ENCODE results near the gene CDK5RAP2.

Gene CDK5RAP2

DNA sequence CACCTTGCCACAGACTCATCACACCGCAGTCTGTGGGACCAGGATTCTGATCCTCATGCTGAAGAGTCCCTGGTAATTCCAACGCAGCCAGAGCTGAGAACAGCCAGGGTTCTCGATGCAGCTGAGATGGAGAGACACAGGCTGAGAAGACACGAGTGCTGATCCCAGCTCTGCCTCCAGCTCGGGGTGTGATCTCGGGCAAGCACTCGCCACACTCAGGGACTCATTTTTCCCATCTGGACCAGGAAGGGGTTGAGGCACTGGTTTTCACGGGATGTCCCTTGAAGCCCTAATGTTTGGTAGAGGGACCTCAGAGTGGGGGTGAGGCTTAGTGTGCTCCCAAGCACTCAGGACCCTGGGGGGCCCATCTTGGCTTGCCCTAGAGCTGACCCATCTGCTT is 200.4 kb downstream of the CDK5RAP2 start:
- no peak overlapping the region for H3K4me3 ChIP-seq (replicated peaks; ENCODE audit: insufficient read depth, low read length)
- TF ChIP-seq, protein P1, sequence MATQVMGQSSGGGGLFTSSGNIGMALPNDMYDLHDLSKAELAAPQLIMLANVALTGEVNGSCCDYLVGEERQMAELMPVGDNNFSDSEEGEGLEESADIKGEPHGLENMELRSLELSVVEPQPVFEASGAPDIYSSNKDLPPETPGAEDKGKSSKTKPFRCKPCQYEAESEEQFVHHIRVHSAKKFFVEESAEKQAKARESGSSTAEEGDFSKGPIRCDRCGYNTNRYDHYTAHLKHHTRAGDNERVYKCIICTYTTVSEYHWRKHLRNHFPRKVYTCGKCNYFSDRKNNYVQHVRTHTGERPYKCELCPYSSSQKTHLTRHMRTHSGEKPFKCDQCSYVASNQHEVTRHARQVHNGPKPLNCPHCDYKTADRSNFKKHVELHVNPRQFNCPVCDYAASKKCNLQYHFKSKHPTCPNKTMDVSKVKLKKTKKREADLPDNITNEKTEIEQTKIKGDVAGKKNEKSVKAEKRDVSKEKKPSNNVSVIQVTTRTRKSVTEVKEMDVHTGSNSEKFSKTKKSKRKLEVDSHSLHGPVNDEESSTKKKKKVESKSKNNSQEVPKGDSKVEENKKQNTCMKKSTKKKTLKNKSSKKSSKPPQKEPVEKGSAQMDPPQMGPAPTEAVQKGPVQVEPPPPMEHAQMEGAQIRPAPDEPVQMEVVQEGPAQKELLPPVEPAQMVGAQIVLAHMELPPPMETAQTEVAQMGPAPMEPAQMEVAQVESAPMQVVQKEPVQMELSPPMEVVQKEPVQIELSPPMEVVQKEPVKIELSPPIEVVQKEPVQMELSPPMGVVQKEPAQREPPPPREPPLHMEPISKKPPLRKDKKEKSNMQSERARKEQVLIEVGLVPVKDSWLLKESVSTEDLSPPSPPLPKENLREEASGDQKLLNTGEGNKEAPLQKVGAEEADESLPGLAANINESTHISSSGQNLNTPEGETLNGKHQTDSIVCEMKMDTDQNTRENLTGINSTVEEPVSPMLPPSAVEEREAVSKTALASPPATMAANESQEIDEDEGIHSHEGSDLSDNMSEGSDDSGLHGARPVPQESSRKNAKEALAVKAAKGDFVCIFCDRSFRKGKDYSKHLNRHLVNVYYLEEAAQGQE (IDR thresholded peaks at IDR 0.05; ENCODE audit: insufficient replicate concordance, low read depth): no peak
- TF ChIP-seq, protein P2, sequence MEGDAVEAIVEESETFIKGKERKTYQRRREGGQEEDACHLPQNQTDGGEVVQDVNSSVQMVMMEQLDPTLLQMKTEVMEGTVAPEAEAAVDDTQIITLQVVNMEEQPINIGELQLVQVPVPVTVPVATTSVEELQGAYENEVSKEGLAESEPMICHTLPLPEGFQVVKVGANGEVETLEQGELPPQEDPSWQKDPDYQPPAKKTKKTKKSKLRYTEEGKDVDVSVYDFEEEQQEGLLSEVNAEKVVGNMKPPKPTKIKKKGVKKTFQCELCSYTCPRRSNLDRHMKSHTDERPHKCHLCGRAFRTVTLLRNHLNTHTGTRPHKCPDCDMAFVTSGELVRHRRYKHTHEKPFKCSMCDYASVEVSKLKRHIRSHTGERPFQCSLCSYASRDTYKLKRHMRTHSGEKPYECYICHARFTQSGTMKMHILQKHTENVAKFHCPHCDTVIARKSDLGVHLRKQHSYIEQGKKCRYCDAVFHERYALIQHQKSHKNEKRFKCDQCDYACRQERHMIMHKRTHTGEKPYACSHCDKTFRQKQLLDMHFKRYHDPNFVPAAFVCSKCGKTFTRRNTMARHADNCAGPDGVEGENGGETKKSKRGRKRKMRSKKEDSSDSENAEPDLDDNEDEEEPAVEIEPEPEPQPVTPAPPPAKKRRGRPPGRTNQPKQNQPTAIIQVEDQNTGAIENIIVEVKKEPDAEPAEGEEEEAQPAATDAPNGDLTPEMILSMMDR (IDR thresholded peaks at IDR 0.05; ENCODE audit: insufficient read depth, low read length): no peak
- TF ChIP-seq GABPA (IDR thresholded peaks at IDR 0.05; ENCODE audit: low read depth) (no peak), POLR2AphosphoS5 (IDR thresholded peaks at IDR 0.05; ENCODE audit: low read depth) (no peak), SPI1 (IDR thresholded peaks at IDR 0.05; ENCODE audit: borderline replicate concordance, low read depth) (no peak)
- H3K27me3 ChIP-seq (ENCODE audit: insufficient read depth, poor library complexity, severe bottlenecking): no peaks in the 10 kb centered on the region
- DNase-seq (ENCODE audit: low read depth in 1 of 2, low spot score in 1 of 2): no peak
- no peak overlapping the region for H3K27ac ChIP-seq (replicated peaks)

DNA sequence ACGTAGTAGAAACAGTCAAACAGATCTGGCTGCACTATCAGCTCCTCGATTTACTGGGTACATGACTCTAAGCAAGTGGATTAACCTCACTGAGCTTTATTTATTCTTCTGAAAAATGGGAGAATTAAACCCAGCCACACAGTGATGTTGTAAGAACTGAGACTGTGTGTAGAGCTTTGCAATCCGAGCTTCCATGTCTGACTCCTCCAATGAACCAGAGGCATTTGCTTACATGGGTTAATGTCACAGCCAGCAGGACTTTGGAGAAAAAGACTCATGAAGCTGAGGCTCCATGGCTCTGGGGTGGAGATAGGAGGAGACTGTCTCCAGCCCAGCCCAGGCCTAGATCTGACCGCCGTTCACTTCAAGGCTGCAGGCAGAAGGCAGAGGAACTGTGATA is 201.3 kb downstream of the CDK5RAP2 start:
- Histone ChIP-seq H3K27ac (replicated peaks) (no peak overlapping the region), H3K4me3 (replicated peaks; ENCODE audit: insufficient read depth, low read length) (no peak overlapping the region), H3K27me3 (ENCODE audit: insufficient read depth, poor library complexity, severe bottlenecking) (no peaks in the 10 kb centered on the region)
- DNase-seq (ENCODE audit: low read depth in 1 of 2, low spot score in 1 of 2): no peak
- TF ChIP-seq, protein P2 (IDR thresholded peaks at IDR 0.05; ENCODE audit: insufficient read depth, low read length): no peak
- TF ChIP-seq SPI1 (IDR thresholded peaks at IDR 0.05; ENCODE audit: borderline replicate concordance, low read depth) (no peak), POLR2AphosphoS5 (IDR thresholded peaks at IDR 0.05; ENCODE audit: low read depth) (no peak), GABPA (IDR thresholded peaks at IDR 0.05; ENCODE audit: low read depth) (no peak)
- TF ChIP-seq, protein P1 (IDR thresholded peaks at IDR 0.05; ENCODE audit: insufficient replicate concordance, low read depth): no peak

DNA sequence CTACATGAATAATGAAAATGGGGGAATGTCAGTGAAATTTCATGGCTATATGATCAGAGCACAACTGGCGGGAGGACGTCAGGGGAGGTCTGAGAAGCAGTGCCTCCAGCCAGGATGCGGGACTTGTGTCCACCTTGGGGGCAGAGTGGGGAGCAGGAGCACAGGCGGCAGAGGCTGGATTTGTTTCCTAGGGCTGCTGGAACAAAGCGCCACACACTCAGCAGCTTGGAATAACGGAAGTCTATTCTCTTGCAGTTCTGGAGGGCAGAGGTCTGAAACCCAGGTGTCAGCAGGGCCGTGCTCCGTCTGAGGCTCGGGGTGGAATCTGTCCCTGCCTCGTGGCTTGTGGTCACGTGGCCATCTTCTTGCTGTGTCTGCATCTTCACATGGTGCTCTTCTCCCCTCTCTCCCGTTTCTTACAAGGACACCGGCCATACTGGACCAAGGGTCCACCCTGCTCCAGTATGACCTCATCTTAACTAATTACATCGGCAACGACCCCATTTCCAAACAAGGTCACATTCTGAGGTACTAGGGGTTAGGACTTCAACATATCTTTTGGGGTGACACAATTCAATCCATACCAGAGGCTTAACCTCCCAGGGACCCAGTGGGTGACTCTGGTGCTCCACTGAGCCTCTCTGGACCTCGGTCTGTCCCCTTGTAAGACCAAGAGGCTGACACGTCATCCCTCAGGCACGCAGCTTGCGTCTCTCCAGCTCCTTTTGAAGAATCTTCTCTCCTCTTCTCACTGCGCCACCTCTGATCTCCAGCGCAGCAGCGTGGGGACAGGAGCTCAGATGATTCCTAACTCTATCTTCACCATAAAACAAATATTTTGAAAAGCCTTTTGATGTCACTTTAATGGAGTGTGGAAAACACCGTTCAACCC is 202.5 kb downstream of the CDK5RAP2 start:
- no peak for TF ChIP-seq SPI1 (IDR thresholded peaks at IDR 0.05; ENCODE audit: borderline replicate concordance, low read depth)
- TF ChIP-seq GABPA (IDR thresholded peaks at IDR 0.05; ENCODE audit: low read depth): no peak
- no peak for TF ChIP-seq POLR2AphosphoS5 (IDR thresholded peaks at IDR 0.05; ENCODE audit: low read depth)
- TF ChIP-seq, protein P2 (IDR thresholded peaks at IDR 0.05; ENCODE audit: insufficient read depth, low read length): no peak
- TF ChIP-seq, protein P1 (IDR thresholded peaks at IDR 0.05; ENCODE audit: insufficient replicate concordance, low read depth): no peak

More for the DNA sequence above, 202.5 kb downstream of the CDK5RAP2 start:
- Histone ChIP-seq H3K27me3 (ENCODE audit: insufficient read depth, poor library complexity, severe bottlenecking) (no peaks in the 10 kb centered on the region), H3K27ac (replicated peaks) (no peak overlapping the region), H3K4me3 (replicated peaks; ENCODE audit: insufficient read depth, low read length) (no peak overlapping the region)
- no peak for DNase-seq (ENCODE audit: low read depth in 1 of 2, low spot score in 1 of 2)
